CD4-positive, alpha-beta T cell (primary cell): ENCODE data around the gene PAX5. TPM values are rescaled to one million over a fixed set of nuclear protein-coding genes. Genes with fewer than 3 reads are reported as not detected.

Experiments
- ATAC-seq: fragments of 200-7000 bp; cut with Tn5 transposase; one replicate; pipeline ENCODE4 v1.10.0; 2022; ENCODE audit warnings: mild to moderate bottlenecking; ENCODE audit not compliant: poor library complexity
- CTCF ChIA-PET: fragments of 350-600 bp; sonication (Branson Sonifier 250); formaldehyde crosslinking; loops from one replicate; lab custom pipeline; 2021; ENCODE audit warnings: antibody characterized with exemption, inconsistent platforms; lab: Charles Lee
- POLR2A ChIA-PET: fragments of 350-600 bp; sonication (Branson Sonifier 250); formaldehyde crosslinking; loops from one replicate; lab custom pipeline; 2021; ENCODE audit warnings: antibody characterized with exemption, inconsistent platforms; lab: Charles Lee
- DNase-seq, 14 experiments: peaks; one replicate each; pipeline ENCODE4 v3.0.0-alpha.2; 2013 to 2020; ENCODE audit warnings: mixed read lengths in 2 of 14
- H3K27ac ChIP-seq, 2 donors: one replicate each; pipeline versions ENCODE4 v1.5.1 to v1.7.0; 2013; ENCODE audit warnings: low read length in 2 of 2, low read depth in 1 of 2, mild to moderate bottlenecking in 1 of 2
- H3K27me3 ChIP-seq, 2 experiments: 1 replicate in 1 of 2; 2 replicates in 1 of 2; pipeline versions ENCODE4 v1.6.1 to v1.7.0; 2013; ENCODE audit warnings: low read length in 2 of 2, control low read depth in 1 of 2, mild to moderate bottlenecking in 1 of 2, moderate library complexity in 1 of 2; ENCODE audit not compliant: insufficient read depth in 2 of 2, control insufficient read depth in 1 of 2
- H3K36me3 ChIP-seq: one replicate; pipeline ENCODE4 v1.6.1; 2013; ENCODE audit warnings: low read length, control low read depth; ENCODE audit not compliant: insufficient read depth
- H3K4me1 ChIP-seq: one replicate; pipeline ENCODE4 v1.6.1; 2013; ENCODE audit warnings: low read length, control low read depth; ENCODE audit not compliant: insufficient read depth
- H3K4me3 ChIP-seq: one replicate; pipeline ENCODE4 v1.5.1; 2013; ENCODE audit warnings: mild to moderate bottlenecking, low read length, moderate library complexity
- H3K9me3 ChIP-seq, 2 experiments: 1 replicate in 1 of 2; 2 replicates in 1 of 2; pipeline versions ENCODE4 v1.6.1 to v1.7.0; 2013; ENCODE audit warnings: low read length in 2 of 2, mild to moderate bottlenecking in 2 of 2, control low read depth in 1 of 2, moderate library complexity in 1 of 2; ENCODE audit not compliant: control insufficient read depth in 1 of 2, insufficient read depth in 1 of 2
- H3K27ac Mint-ChIP-seq: one replicate; pipeline ENCODE4 v1.8.0; 2020; ENCODE audit warnings: mixed read lengths
- H3K27me3 Mint-ChIP-seq: one replicate; pipeline ENCODE4 v1.8.0; 2021; ENCODE audit warnings: mixed read lengths
- H3K36me3 Mint-ChIP-seq: one replicate; pipeline ENCODE4 v1.8.0; 2021; ENCODE audit warnings: low read depth, mixed read lengths
- H3K4me1 Mint-ChIP-seq: one replicate; pipeline ENCODE4 v1.8.0; 2021; ENCODE audit warnings: low read depth, mixed read lengths
- H3K4me3 Mint-ChIP-seq: one replicate; pipeline ENCODE4 v1.8.0; 2020; ENCODE audit warnings: mild to moderate bottlenecking, mixed read lengths
- H3K9me3 Mint-ChIP-seq: one replicate; pipeline ENCODE4 v1.8.0; 2020; ENCODE audit warnings: mixed read lengths
- intact Hi-C, 2 experiments: fragments of 100-400 bp; cut with DNase I in 1 of 2; cut with micrococcal nuclease in 1 of 2; formaldehyde crosslinking; loops; one replicate each; pipeline versions ENCODE4 v1.15.1 to v1.9.0; 2023 to 2025; cut with DNase I, micrococcal nuclease
- total RNA-seq, 174 experiments: library from RNA in 2 of 174; stranded (reverse) in 2 of 174; gene quantifications; one replicate each; pipeline ENCODE4 v1.2.3 and lab custom pipeline; 2021 to 2026
- TF ChIP-seq, protein P1 (sequence below): fragments of 200-600 bp; IDR thresholded peaks from one replicate; pipeline ENCODE4 v1.8.0; 2022; ENCODE audit warnings: antibody characterized with exemption, mild to moderate bottlenecking

PAX5 gene
- total RNA-seq, 2 experiments from 2014 or later: 0.03 to 0.11 TPM

DNA sequence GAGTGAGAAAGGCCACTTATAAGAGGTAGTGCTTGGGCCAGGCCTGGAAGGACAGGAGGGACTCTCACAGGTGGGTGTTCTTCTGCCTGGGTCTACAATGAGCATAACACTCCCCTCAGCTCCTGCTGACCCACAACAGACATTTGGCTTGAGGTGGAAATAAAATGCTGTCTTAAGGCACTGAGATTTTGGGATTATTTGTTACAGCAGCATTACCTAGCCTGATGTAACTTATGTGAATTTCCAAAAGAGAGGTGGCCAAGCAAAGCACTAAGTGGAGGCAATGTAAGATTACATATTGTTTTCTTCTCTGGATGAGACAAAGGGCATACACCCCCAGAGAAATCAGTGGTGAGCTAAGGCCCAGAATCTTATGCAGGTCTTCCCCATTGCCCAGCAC, 221.5 kb downstream of the PAX5 start:
- H3K27ac ChIP-seq: no peak overlapping the region
- peaks cover 23% of the 10 kb centered on the region for H3K27me3 Mint-ChIP-seq
- no peak overlapping the region for H3K4me3 Mint-ChIP-seq
- H3K4me1 ChIP-seq: no peaks in the 10 kb centered on the region
- H3K4me3 ChIP-seq: no peak overlapping the region
- DNase-seq (no peak), ATAC-seq (no peak)
- no peak overlapping the region for H3K27ac Mint-ChIP-seq
- TF ChIP-seq, protein P1, sequence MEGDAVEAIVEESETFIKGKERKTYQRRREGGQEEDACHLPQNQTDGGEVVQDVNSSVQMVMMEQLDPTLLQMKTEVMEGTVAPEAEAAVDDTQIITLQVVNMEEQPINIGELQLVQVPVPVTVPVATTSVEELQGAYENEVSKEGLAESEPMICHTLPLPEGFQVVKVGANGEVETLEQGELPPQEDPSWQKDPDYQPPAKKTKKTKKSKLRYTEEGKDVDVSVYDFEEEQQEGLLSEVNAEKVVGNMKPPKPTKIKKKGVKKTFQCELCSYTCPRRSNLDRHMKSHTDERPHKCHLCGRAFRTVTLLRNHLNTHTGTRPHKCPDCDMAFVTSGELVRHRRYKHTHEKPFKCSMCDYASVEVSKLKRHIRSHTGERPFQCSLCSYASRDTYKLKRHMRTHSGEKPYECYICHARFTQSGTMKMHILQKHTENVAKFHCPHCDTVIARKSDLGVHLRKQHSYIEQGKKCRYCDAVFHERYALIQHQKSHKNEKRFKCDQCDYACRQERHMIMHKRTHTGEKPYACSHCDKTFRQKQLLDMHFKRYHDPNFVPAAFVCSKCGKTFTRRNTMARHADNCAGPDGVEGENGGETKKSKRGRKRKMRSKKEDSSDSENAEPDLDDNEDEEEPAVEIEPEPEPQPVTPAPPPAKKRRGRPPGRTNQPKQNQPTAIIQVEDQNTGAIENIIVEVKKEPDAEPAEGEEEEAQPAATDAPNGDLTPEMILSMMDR: no peak
- intact Hi-C loops: no loop called here
- H3K9me3 Mint-ChIP-seq: no peaks in the 10 kb centered on the region
- no peaks in the 10 kb centered on the region for H3K36me3 Mint-ChIP-seq
- H3K27me3 ChIP-seq: no peaks in the 10 kb centered on the region
- H3K4me1 Mint-ChIP-seq: no peaks in the 10 kb centered on the region
- POLR2A ChIA-PET: no interaction called here
- H3K9me3 ChIP-seq: no peaks in the 10 kb centered on the region
- no peaks in the 10 kb centered on the region for H3K36me3 ChIP-seq
- CTCF ChIA-PET: no interaction called here

DNA sequence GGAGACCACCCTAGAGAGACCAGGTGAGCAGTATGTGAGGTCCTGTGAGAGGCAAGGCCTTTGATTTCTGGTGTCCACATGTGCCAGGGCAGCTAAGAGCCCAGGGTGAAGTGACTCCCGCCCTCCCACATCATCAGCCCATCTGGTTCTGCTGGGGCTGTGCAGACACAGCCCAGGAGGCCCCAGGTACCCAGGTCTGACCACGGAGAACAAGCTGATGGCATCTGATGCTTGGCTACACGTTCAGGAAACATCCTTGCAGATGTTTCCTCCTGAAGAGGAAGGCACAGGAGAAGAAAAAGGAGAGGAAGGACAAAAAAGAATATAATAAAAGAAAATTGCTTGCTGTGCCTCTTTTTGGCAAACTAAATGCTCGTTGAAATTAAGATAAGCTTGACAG, 225.8 kb downstream of the PAX5 start:
- intact Hi-C loops: no loop called here
- ATAC-seq (no peak), DNase-seq (no peak)
- Histone ChIP-seq H3K4me1 (no peaks in the 10 kb centered on the region), H3K27ac (no peak overlapping the region), H3K9me3 (no peaks in the 10 kb centered on the region), H3K36me3 (no peaks in the 10 kb centered on the region), H3K4me3 (no peak overlapping the region), H3K27me3 (peaks cover 0 to under 1% of the 10 kb centered on the region in 2 experiments)
- H3K27ac Mint-ChIP-seq: no peak overlapping the region
- no peaks in the 10 kb centered on the region for H3K9me3 Mint-ChIP-seq
- H3K4me3 Mint-ChIP-seq: no peak overlapping the region
- TF ChIP-seq, protein P1: no peak
- no peaks in the 10 kb centered on the region for H3K4me1 Mint-ChIP-seq
- no peaks in the 10 kb centered on the region for H3K27me3 Mint-ChIP-seq
- ChIA-PET CTCF (no interaction called here), POLR2A (no interaction called here)
- H3K36me3 Mint-ChIP-seq: no peaks in the 10 kb centered on the region

- H3K4me3 ChIP-seq: no peak overlapping the region
- Mint-ChIP-seq H3K27ac (no peak overlapping the region), H3K4me1 (no peaks in the 10 kb centered on the region), H3K36me3 (no peaks in the 10 kb centered on the region), H3K4me3 (no peak overlapping the region), H3K9me3 (no peaks in the 10 kb centered on the region), H3K27me3 (peaks cover 21% of the 10 kb centered on the region)
- no peaks in the 10 kb centered on the region for H3K4me1 ChIP-seq
- ChIA-PET CTCF (interaction anchor here (0.5 kb wide), 1 partner anchor 103 kb away, joined by 3 read pairs; no protein-coding TSS in a partner anchor), POLR2A (no interaction called here)
- DNase-seq: no peak
- no peaks in the 10 kb centered on the region for H3K36me3 ChIP-seq
- no peaks in the 10 kb centered on the region for H3K9me3 ChIP-seq
- no peak for ATAC-seq
- H3K27me3 ChIP-seq: peaks cover 0 to 8% of the 10 kb centered on the region in 2 experiments
- TF ChIP-seq, protein P1: no peak
- no peak overlapping the region for H3K27ac ChIP-seq
- intact Hi-C loops: no loop called here
These were observed 230.1 kb downstream of the PAX5 start for GRCh38 chr9:36803961-36804360.
